GM13977 (cell line): ENCODE measurements around the gene INO80B.

ENCODE experiments used
- DNase-seq: peaks from one replicate; pipeline ENCODE4 v3.0.0; 2012; ENCODE audit warnings: low spot score
- in situ Hi-C: fragments of 300-500 bp; cut with MboI; formaldehyde crosslinking; loops from one replicate; pipeline ENCODE4 v1.12.0; 2022; ENCODE audit warnings: low sequenced_read_pairs, low pct_unique_long_range_greater_than_20kb, mixed read lengths, inconsistent platforms; ENCODE audit not compliant: unreplicated experiment
- TF ChIP-seq, protein P1 (sequence below): IDR thresholded peaks from 2 replicates; pipeline ENCODE4 v1.5.1; 2012; ENCODE audit warnings: mild to moderate bottlenecking, control low read depth; ENCODE audit not compliant: insufficient read depth; ENCODE audit errors: extremely low read depth, missing control alignments

The INO80B gene

DNA sequence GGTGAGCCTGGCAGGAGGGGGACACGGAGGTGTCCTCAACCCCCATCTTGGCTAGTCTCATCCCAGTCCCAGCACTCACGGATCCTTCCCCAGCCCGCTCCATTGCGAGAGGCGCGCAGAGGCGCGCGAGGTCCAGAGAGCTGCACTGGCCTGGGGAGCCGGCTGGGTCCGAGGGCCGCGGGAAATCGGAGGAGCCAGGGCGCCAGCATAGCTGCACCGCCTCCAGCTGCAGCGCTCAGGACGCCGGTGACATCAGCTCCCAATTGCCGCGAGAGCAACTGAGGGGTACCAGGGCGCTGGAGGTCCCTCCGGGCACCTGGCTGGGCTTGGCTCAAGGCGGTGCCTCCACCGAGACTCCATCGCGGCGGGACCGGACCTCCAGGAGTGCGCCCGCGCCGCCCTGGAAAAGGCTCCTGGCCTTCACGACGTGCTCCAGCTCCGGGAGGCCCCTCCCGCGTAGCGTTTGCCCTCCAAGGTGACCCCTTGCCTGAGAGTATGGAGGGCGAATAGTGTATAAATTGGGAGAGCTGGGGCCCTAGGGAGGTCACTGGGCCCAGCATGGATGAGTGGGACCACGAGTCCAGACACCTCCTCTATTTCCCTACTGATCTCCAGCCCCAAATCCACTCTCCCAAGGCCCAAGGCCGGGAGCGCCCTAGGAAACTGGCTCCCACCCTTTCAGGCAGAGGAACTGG, 18.6 kb upstream of the INO80B start:
- TF ChIP-seq, protein P1, sequence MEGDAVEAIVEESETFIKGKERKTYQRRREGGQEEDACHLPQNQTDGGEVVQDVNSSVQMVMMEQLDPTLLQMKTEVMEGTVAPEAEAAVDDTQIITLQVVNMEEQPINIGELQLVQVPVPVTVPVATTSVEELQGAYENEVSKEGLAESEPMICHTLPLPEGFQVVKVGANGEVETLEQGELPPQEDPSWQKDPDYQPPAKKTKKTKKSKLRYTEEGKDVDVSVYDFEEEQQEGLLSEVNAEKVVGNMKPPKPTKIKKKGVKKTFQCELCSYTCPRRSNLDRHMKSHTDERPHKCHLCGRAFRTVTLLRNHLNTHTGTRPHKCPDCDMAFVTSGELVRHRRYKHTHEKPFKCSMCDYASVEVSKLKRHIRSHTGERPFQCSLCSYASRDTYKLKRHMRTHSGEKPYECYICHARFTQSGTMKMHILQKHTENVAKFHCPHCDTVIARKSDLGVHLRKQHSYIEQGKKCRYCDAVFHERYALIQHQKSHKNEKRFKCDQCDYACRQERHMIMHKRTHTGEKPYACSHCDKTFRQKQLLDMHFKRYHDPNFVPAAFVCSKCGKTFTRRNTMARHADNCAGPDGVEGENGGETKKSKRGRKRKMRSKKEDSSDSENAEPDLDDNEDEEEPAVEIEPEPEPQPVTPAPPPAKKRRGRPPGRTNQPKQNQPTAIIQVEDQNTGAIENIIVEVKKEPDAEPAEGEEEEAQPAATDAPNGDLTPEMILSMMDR, result no peak
- in situ Hi-C loops, result no loop called here
- DNase-seq, result no peak

DNA sequence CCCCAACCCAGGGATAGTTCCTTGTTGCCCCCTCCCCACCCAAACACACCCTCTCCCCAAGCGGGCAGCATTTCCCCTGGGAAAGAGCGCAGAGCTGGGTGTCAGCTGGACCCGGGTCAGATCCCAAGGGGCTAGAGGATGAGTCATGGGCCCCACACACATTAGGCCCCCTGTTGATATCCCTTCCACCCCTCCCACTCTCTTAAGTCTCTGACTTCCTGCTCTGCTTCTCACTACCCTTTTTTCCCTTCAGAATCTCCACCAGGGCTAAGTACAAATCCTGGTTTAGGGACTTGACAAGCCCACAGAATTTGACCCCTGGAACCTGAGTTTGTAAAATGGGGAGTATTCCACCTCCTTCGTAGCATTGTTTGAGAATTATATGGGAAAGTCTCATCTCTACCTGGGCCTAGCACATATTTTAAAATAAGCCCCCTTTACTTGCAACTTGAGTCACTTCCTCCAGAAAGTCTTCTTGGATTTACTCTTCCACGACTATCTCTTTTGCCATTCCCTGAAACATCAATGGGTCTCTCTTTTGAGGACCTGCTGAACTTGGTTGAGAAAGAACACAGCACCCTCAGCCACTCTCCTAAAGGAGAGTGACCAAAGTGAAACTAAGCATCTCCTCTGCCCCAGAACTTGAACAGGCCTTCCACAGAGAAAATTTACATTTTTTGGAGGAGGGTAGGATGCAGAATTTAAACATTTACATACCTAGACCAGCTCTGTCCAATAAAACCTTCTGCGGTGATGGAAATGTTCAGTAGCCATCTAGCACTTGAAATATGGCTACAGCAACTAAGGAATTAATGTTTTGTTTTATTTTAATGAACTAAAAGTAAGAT, 17.8 kb upstream of the INO80B start:
- DNase-seq, result peak; percentile 61
- in situ Hi-C loops, result no loop called here
- TF ChIP-seq, protein P1, result no peak

DNA sequence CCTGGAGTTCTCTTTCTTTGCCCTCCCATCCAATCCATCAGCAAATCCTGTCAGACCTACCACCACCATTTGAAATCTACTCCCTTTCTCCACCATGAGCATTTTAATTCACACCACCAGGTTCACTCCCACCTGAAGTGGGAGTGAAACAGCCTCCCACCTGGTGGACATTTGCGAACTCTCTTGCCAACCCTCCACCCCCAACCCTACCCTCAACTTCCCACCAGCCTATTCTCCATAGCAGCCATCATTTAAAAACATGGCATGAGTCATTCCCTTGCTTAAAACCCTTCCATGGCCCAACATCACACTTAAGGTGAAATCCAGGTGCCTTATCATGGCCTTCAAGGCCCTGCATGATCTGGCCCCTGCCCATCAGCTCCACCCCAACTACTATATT, 16.6 kb upstream of the INO80B start:
- in situ Hi-C loops, result no loop called here
- DNase-seq, result no peak
- TF ChIP-seq, protein P1, result no peak

DNA sequence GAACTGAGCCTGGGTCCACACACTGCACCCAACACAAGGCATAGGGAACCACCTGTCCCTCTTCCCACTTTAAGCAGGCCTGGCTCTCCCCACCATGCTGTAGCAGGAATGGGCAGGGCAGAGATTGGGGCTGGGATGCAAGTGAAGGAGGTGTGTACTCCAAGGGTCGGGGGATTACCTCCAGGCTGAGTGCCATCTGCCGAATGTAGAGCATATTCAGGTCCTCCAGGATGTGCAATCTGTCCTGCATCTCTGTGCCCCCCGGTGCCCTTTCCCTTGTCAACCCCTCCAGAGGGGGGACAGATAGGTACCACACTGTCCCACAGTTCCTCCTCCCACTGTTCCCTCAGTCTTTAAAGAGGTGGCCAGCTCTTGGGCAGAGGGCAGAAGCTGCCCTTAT, 15.5 kb upstream of the INO80B start:
- TF ChIP-seq, protein P1, result no peak
- no peak for DNase-seq
- in situ Hi-C loops, result no loop called here

DNA sequence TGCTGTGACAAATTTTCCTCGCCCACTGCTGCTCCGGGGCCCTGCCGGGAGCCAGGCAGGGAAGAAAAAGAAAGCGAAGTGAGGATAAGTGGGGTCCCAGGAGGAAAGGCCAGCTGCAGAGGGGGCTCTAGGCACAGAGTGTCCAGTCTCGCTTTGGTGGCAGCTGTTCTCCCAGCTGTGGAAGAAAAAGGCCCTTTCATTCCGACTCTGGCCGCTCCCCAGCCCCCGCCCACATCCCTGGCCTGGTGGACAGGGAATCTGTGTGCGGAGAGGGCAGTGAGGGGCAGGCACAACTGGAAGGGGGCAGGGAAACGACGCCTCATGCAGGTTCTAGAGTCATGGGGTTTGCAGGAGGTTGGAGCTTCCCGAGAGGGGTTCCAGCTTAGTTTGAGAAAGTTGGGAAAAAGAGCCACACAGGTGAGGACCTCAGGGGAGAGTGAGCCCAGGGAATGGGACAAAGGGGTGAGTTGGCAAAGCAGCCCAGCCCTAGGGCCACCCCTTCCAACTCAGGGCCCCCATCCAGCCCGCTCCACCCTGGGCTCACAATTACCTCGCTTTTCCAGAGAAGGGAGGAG, 15.0 kb upstream of the INO80B start:
- in situ Hi-C loops, result no loop called here
- TF ChIP-seq, protein P1, result no peak
- no peak for DNase-seq

DNA sequence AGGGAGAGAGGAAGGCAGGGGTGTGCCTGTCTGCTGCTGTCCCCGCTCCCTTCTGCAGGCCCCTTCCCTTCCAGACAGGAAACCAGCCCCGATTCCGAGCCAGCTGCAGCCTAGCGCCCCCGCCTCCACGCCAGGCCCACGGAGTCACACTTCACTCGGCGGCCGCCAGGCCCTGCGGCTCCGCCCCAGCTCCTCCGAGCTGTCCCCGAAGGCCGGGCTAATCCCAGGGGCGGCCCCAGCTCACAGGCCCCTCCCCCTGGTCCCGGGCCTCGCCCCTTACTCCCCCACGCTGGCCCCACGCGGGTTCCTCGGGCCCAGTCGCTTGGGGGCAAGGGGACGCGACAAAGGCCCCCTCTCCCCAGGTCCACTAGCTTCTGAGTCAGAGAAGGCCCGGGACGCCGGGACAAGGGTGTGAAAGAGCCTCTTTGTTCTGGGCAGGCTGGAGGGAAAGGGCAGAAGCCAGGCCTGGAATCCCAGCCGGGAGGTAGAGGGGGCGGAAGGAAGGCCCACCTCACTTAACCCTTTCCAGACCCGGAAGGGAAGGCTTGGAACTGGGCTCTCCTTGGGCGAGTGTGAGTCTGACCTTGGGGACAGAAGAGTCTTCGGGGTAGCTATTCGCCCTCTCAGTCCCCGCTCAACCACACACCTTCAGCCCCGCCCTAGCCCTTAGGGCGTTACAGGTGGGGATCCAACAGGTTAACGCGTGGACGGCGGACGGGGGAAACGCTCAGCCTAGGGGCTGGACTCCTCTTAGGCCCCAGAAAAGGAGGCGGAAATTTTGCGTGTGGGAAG, 14.3 kb upstream of the INO80B start:
- in situ Hi-C loops, result no loop called here
- TF ChIP-seq, protein P1, result no peak
- peak; percentile 98 for DNase-seq
